GM12878 (cell line): ENCODE results near the gene KLHL25. TPM values are rescaled to one million over a fixed set of nuclear protein-coding genes. Genes with fewer than 3 reads are reported as not detected.

ENCODE experiments used
- BCL11A ChIP-seq: IDR thresholded peaks from 2 replicates; pipeline ENCODE4 v1.6.1; 2011; ENCODE audit warnings: low read depth, low read length
- CBX3 ChIP-seq: fragments of 200-600 bp; sonication (generic); IDR thresholded peaks from 2 replicates; pipeline ENCODE4 v1.6.1; 2016; ENCODE audit warnings: low read depth, borderline replicate concordance
- CHD4 ChIP-seq: fragments of 200-600 bp; sonication (generic); IDR thresholded peaks from 2 replicates; pipeline ENCODE4 v1.6.1; 2016; ENCODE audit warnings: mild to moderate bottlenecking
- CTCF ChIP-seq, 3 experiments: IDR thresholded peaks in 2 of 3; conservative IDR thresholded peaks in 1 of 3; 2 replicates each; pipeline ENCODE4 v1.5.1; 2011; ENCODE audit warnings: low read depth in 3 of 3, low read length in 3 of 3, mild to moderate bottlenecking in 3 of 3, control low read depth in 2 of 3, moderate library complexity in 2 of 3, inconsistent platforms in 1 of 3, mixed read lengths in 1 of 3; ENCODE audit not compliant: control insufficient read depth in 2 of 3, insufficient read depth in 1 of 3; ENCODE audit errors: extremely low read depth in 1 of 3
- ETV6 ChIP-seq, 2 experiments: fragments of 450-650 bp in 1 of 2; IDR thresholded peaks in 1 of 2; conservative IDR thresholded peaks in 1 of 2; 2 replicates each; pipeline ENCODE4 v1.6.1; 2014; ENCODE audit warnings: antibody characterized with exemption in 1 of 2, borderline replicate concordance in 1 of 2, low read depth in 1 of 2, mild to moderate bottlenecking in 1 of 2, moderate library complexity in 1 of 2
- IKZF1 ChIP-seq: fragments of 450-650 bp; conservative IDR thresholded peaks from 2 replicates; pipeline ENCODE4 v1.6.1; 2017; ENCODE audit warnings: antibody characterized with exemption, mild to moderate bottlenecking
- IRF5 ChIP-seq: fragments of 450-650 bp; IDR thresholded peaks from 2 replicates; pipeline ENCODE4 v1.6.1; 2017; ENCODE audit warnings: borderline replicate concordance
- KAT2A ChIP-seq: conservative IDR thresholded peaks from 2 replicates; pipeline ENCODE4 v1.6.1; 2011; ENCODE audit warnings: low read depth, low read length; ENCODE audit not compliant: control insufficient read depth
- PML ChIP-seq: IDR thresholded peaks from 2 replicates; pipeline ENCODE4 v1.6.1; 2012; ENCODE audit warnings: low read length, inconsistent platforms
- SUPT20H ChIP-seq: IDR thresholded peaks from 2 replicates; pipeline ENCODE4 v1.6.1; 2011; ENCODE audit warnings: low read depth, mild to moderate bottlenecking, low read length, moderate library complexity, borderline replicate concordance; ENCODE audit not compliant: control insufficient read depth
- TCF3 ChIP-seq: IDR thresholded peaks from 2 replicates; pipeline ENCODE4 v1.6.1; 2012; ENCODE audit warnings: low read depth, mild to moderate bottlenecking, low read length, borderline replicate concordance; ENCODE audit not compliant: insufficient read depth
- polyA plus RNA-seq, 11 experiments: library from polyadenylated mRNA; depleted of rRNA in 4 of 11; unstranded in 6 of 11; stranded (reverse) in 5 of 11; fragments of >200 nt; fragmentation: Nextera tagmentation in 4 of 11; fragmentation: Illumina TruSeq in 1 of 11; extraction: Ambion mirVana in 4 of 11; extraction: Trizol in 1 of 11; gene quantifications; 1 replicate in 1 of 11; 2 replicates in 10 of 11; pipeline versions ENCODE4 v1.2.1 to v1.2.3, GENCODE V29; 2011 to 2016; ENCODE audit warnings: inconsistent platforms in 2 of 11, missing spikeins in 2 of 11, low read depth in 1 of 11
- total RNA-seq, 4 experiments: library from RNA; depleted of rRNA in 3 of 4; stranded (reverse); fragments of >200 nt in 3 of 4; fragmentation: Illumina TruSeq in 1 of 4; extraction: Trizol in 1 of 4; gene quantifications; 2 replicates each; pipeline versions ENCODE4 v1.2.1 to v1.2.3, GENCODE V29; 2013 to 2021
- TF ChIP-seq, protein P1 (sequence below): IDR thresholded peaks from 2 replicates; pipeline ENCODE4 v1.6.1; 2012; ENCODE audit warnings: mild to moderate bottlenecking, low read depth, low read length

KLHL25 gene
- total and polyA plus RNA-seq, 10 of the 15 experiments (the other 5 are each of a cell fraction or from before 2014, with no cell fraction given): 0.04 to 3.0 (median 2.1) TPM; not detected in 1

DNA sequence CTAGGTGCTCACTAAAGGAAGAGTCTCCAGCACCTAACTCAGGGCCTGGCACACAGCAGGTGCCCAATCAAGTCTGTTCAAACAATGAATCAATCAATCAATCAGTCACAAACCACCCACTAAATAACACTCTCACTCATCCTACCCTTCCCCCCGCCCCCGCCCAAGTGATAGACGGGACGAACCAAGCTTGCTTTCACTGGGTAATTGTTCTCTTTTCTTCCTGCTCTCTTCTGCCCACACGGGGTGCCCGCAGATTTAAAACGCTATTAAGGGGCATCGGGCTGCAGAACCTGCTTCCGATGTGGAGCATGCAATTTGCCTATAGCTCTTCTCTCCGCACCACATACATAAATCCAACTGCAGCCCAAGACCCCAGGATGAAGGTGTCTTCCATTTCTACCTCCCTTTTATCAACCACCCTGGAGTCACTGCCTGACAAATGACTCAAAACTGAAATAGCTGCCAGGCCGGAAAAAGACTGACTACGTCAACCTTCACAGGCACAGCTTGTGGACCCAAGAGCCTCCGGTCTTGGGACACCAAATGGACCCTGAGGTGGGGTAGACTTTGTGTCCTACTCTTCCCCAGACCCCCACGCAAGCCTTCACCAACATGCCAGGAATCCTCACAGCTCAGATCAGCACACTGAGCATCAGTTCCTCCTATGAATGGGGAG is 1.7 kb downstream of the KLHL25 start (continued):
- TF ChIP-seq, protein P1, sequence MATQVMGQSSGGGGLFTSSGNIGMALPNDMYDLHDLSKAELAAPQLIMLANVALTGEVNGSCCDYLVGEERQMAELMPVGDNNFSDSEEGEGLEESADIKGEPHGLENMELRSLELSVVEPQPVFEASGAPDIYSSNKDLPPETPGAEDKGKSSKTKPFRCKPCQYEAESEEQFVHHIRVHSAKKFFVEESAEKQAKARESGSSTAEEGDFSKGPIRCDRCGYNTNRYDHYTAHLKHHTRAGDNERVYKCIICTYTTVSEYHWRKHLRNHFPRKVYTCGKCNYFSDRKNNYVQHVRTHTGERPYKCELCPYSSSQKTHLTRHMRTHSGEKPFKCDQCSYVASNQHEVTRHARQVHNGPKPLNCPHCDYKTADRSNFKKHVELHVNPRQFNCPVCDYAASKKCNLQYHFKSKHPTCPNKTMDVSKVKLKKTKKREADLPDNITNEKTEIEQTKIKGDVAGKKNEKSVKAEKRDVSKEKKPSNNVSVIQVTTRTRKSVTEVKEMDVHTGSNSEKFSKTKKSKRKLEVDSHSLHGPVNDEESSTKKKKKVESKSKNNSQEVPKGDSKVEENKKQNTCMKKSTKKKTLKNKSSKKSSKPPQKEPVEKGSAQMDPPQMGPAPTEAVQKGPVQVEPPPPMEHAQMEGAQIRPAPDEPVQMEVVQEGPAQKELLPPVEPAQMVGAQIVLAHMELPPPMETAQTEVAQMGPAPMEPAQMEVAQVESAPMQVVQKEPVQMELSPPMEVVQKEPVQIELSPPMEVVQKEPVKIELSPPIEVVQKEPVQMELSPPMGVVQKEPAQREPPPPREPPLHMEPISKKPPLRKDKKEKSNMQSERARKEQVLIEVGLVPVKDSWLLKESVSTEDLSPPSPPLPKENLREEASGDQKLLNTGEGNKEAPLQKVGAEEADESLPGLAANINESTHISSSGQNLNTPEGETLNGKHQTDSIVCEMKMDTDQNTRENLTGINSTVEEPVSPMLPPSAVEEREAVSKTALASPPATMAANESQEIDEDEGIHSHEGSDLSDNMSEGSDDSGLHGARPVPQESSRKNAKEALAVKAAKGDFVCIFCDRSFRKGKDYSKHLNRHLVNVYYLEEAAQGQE: no peak
- TF ChIP-seq CHD4: no peak
- TF ChIP-seq BCL11A: no peak
- no peak for TF ChIP-seq PML
- TF ChIP-seq KAT2A: no peak
- TF ChIP-seq IKZF1: no peak
- TF ChIP-seq TCF3: no peak
- TF ChIP-seq CBX3: no peak
- TF ChIP-seq ETV6 (conservative IDR thresholded peaks at IDR 0.05 in 1 of 2, IDR thresholded peaks at IDR 0.05 in 1 of 2; ENCODE audit: borderline replicate concordance in 1 of 2, low read depth in 1 of 2): no peak
- no peak for TF ChIP-seq SUPT20H
- TF ChIP-seq IRF5: no peak
- no peak for TF ChIP-seq CTCF (IDR thresholded peaks at IDR 0.05 in 2 of 3, conservative IDR thresholded peaks at IDR 0.05 in 1 of 3; ENCODE audit: control insufficient read depth in 2 of 3, extremely low read depth in 1 of 3, insufficient read depth in 1 of 3, low read depth in 3 of 3, low read length in 3 of 3)
